Transverse colon (tissue), 4 donors: ENCODE results near the gene CXCL3. TPM values are rescaled to one million over a fixed set of nuclear protein-coding genes. Genes with fewer than 3 reads are reported as not detected.

ENCODE experiments used
- DNase-seq: peaks from one replicate; pipeline ENCODE4 v3.0.0-alpha.2; 2019
- H3K27ac ChIP-seq, 4 donors: fragments of 200-600 bp; sonication (generic); 2 replicates each; pipeline ENCODE4 v1.5.1; 2016 to 2018; ENCODE audit warnings: inconsistent platforms in 4 of 4
- H3K27me3 ChIP-seq: fragments of 200-600 bp; sonication (generic); 2 replicates; pipeline ENCODE4 v1.5.1; 2017; ENCODE audit warnings: inconsistent platforms
- H3K36me3 ChIP-seq, 4 donors: fragments of 200-600 bp; sonication (generic); 2 replicates each; pipeline ENCODE4 v1.5.1; 2017 to 2019; ENCODE audit warnings: inconsistent platforms in 4 of 4
- H3K4me1 ChIP-seq, 4 donors: fragments of 200-600 bp; sonication (generic); 2 replicates each; pipeline ENCODE4 v1.5.1; 2017 to 2020; ENCODE audit warnings: inconsistent platforms in 4 of 4
- H3K4me3 ChIP-seq, 4 donors: fragments of 200-600 bp; sonication (generic); 1 replicate in 1 of 4; 2 replicates in 3 of 4; pipeline versions ENCODE4 v1.5.1 to v1.6.1; 2017 to 2019; ENCODE audit warnings: inconsistent platforms in 4 of 4
- H3K9me3 ChIP-seq, 2 donors: fragments of 200-600 bp; sonication (generic); 2 replicates each; pipeline ENCODE4 v1.5.1; 2017 to 2019; ENCODE audit warnings: inconsistent platforms in 2 of 2
- CTCF ChIP-seq, 5 experiments: fragments of 200-600 bp in 3 of 5; fragments of 450-650 bp in 2 of 5; sonication (generic) in 3 of 5; IDR thresholded peaks; 1 replicate in 2 of 5; 2 replicates in 3 of 5; pipeline ENCODE4 v1.5.1; 2016 to 2017; ENCODE audit warnings: antibody characterized with exemption in 5 of 5, inconsistent platforms in 3 of 5, mild to moderate bottlenecking in 2 of 5, moderate library complexity in 1 of 5
- EP300 ChIP-seq: sonication (generic); formaldehyde crosslinking; IDR thresholded peaks from one replicate; pipeline ENCODE4 v1.6.1; 2017; ENCODE audit warnings: antibody characterized with exemption, low read depth
- POLR2A ChIP-seq: fragments of 450-650 bp; IDR thresholded peaks from one replicate; pipeline ENCODE4 v1.6.1; 2016; ENCODE audit warnings: antibody characterized with exemption, mild to moderate bottlenecking, moderate library complexity
- POLR2AphosphoS5 ChIP-seq, 3 donors: sonication (generic); formaldehyde crosslinking; IDR thresholded peaks; one replicate each; pipeline ENCODE4 v1.6.1; 2016; ENCODE audit warnings: antibody characterized with exemption in 3 of 3
- WGBS, 2 donors: methylation state at CpG; one replicate each; pipeline ENCODE4 v1.1.5; 2018; ENCODE audit warnings: low coverage in 1 of 2; 5-methylcytosine and 5-hydroxymethylcytosine counted together
- in situ Hi-C, 4 donors: fragments of 200-750 bp; cut with MboI; loops; one replicate each; pipeline versions ENCODE4 v1.15.0 to v1.15.1; 2017; ENCODE audit warnings: low sequenced_read_pairs in 3 of 4, low pct_ligation_motif_present in 1 of 4, low pct_unique_long_range_greater_than_20kb in 1 of 4
- intact Hi-C: fragments of 100-400 bp; cut with DNase I; formaldehyde crosslinking; loops from one replicate; pipeline ENCODE4 v1.15.1; 2023; ENCODE audit warnings: low total_unique reads
- total RNA-seq, 4 donors: library from RNA; depleted of rRNA; stranded (reverse); fragments of >200 nt; gene quantifications; one replicate each; pipeline ENCODE4 v1.1.0, GENCODE V29; 2016

Gene CXCL3
- total RNA-seq, 4 donors from 2014 or later: 1.8 to 5.2 (median 5.1) TPM

GRCh38 chr4:73991742-73992000 is 46.8 kb downstream of the CXCL3 start:
- in situ Hi-C loops: no loop called here

GRCh38 chr4:73990988-73991741 is 47.3 kb downstream of the CXCL3 start:
- intact Hi-C loops: no loop called here
- TF ChIP-seq EP300 (no peak), POLR2A (no peak), CTCF (IDR thresholded peaks at IDR 0.05) (no peak), POLR2AphosphoS5 (IDR thresholded peaks at IDR 0.05) (no peak)
- in situ Hi-C loops: no loop called here
- no peak for DNase-seq
- Histone ChIP-seq H3K4me3 (no peak overlapping the region), H3K4me1 (no peaks in the 10 kb centered on the region), H3K9me3 (no peaks in the 10 kb centered on the region), H3K36me3 (no peaks in the 10 kb centered on the region), H3K27ac (no peak overlapping the region), H3K27me3 (no peaks in the 10 kb centered on the region)
- WGBS, 2 donors: 84 to 87% methylated on average over 9 of the region's 9 CpGs

More at GRCh38 chr4:73991742-73992000, 46.8 kb downstream of the CXCL3 start:
- H3K4me1 ChIP-seq: no peaks in the 10 kb centered on the region
- no peak overlapping the region for H3K4me3 ChIP-seq
- WGBS, 2 donors: 84 to 100% methylated on average over 1 of the region's 1 CpG
- no peaks in the 10 kb centered on the region for H3K36me3 ChIP-seq
- intact Hi-C loops: no loop called here
- H3K27ac ChIP-seq: no peak overlapping the region
- peaks cover 2% of the 10 kb centered on the region for H3K27me3 ChIP-seq
- DNase-seq: no peak
- TF ChIP-seq POLR2A (no peak), POLR2AphosphoS5 (IDR thresholded peaks at IDR 0.05) (no peak), CTCF (IDR thresholded peaks at IDR 0.05) (no peak), EP300 (no peak)
- H3K9me3 ChIP-seq: no peaks in the 10 kb centered on the region

GRCh38 chr4:73989928-73990327 is 48.6 kb downstream of the CXCL3 start:
- Histone ChIP-seq H3K4me1 (no peaks in the 10 kb centered on the region), H3K27me3 (no peaks in the 10 kb centered on the region), H3K36me3 (no peaks in the 10 kb centered on the region), H3K9me3 (no peaks in the 10 kb centered on the region), H3K27ac (no peak overlapping the region), H3K4me3 (no peak overlapping the region)
- TF ChIP-seq POLR2AphosphoS5 (IDR thresholded peaks at IDR 0.05) (no peak), EP300 (no peak), CTCF (IDR thresholded peaks at IDR 0.05) (no peak), POLR2A (no peak)
- 81 to 82% methylated on average over 5 of the region's 5 CpGs for WGBS, 2 donors
- in situ Hi-C loops: no loop called here
- intact Hi-C loops: no loop called here
- DNase-seq: no peak

GRCh38 chr4:73989031-73989430 is 49.5 kb downstream of the CXCL3 start:
- Histone ChIP-seq H3K27ac (no peak overlapping the region), H3K36me3 (no peaks in the 10 kb centered on the region), H3K4me1 (no peaks in the 10 kb centered on the region), H3K4me3 (no peak overlapping the region), H3K9me3 (no peaks in the 10 kb centered on the region), H3K27me3 (no peaks in the 10 kb centered on the region)
- TF ChIP-seq POLR2A: no peak
- TF ChIP-seq POLR2AphosphoS5 (IDR thresholded peaks at IDR 0.05): no peak
- no peak for TF ChIP-seq CTCF (IDR thresholded peaks at IDR 0.05)
- no peak for TF ChIP-seq EP300
- WGBS, 2 donors: 69 to 72% methylated on average over 2 to 3 of the region's 3 CpGs
- intact Hi-C loops (no loop called here), in situ Hi-C loops (no loop called here)
- DNase-seq: no peak
